ENCODE data around the gene NDUFA6.

Gene NDUFA6

GRCh38 chr22:42070517-42071422, 19.8 kb downstream of the NDUFA6 start, which contains the start of gene NAGA:
NAGA (minus strand) TSS chr22:42070812; CDS start chr22:42070297, 515 bp downstream.
- Histone ChIP-seq H3K36me3 (replicated peaks; ENCODE audit: insufficient read depth, low read length) (no peaks in the 10 kb centered on the region), H3K9me3 (replicated peaks; ENCODE audit: insufficient read depth, low read length) (no peaks in the 10 kb centered on the region), H4K20me1 (ENCODE audit: insufficient read depth, low read length) (no peaks in the 10 kb centered on the region), H3K4me2 (ENCODE audit: low read depth, low read length) (peak within 1 kb of the TSS; percentile 99), H3K4me3 (ENCODE audit: low read length) (peak within 1 kb of the TSS; percentile 66), H2AFZ (ENCODE audit: low read length) (peak within 1 kb of the TSS; percentile 94), H3F3A (ENCODE audit: insufficient read depth, low read length) (peaks cover 13% of the 10 kb centered on the region; the same call in 1 of the 2 replicates), H3K4me1 (ENCODE audit: low read length) (peaks cover 12% of the 10 kb centered on the region), H3K79me2 (ENCODE audit: low read length) (no peaks in the 10 kb centered on the region), H3K9me2 (replicated peaks; ENCODE audit: insufficient read depth, low read length) (no peaks in the 10 kb centered on the region), H3K9ac (ENCODE audit: low read length) (peak within 1 kb of the TSS; percentile 59), H3K27me3 (replicated peaks; ENCODE audit: insufficient read depth, low read length) (no peaks in the 10 kb centered on the region), H3K27ac (ENCODE audit: low read length) (peak within 1 kb of the TSS; percentile 54)
- peak; percentile 99 for DNase-seq
- no peak for TF ChIP-seq EZH2 (optimal IDR thresholded peaks at IDR 0.05; ENCODE audit: low read depth, low read length)

GRCh38 chr22:42069801-42070516, 20.6 kb downstream of the NDUFA6 start:
- H3K9me3 ChIP-seq (replicated peaks; ENCODE audit: insufficient read depth, low read length) = no peaks in the 10 kb centered on the region
- H3K4me3 ChIP-seq (ENCODE audit: low read length) = peak overlapping the region; percentile 66
- H3K4me1 ChIP-seq (ENCODE audit: low read length) = peaks cover 12% of the 10 kb centered on the region
- peak overlapping the region; percentile 94 for H2AFZ ChIP-seq (ENCODE audit: low read length)
- H3K9ac ChIP-seq (ENCODE audit: low read length) = peak overlapping the region; percentile 59
- peak overlapping the region; percentile 99 for H3K4me2 ChIP-seq (ENCODE audit: low read depth, low read length)
- no peak for TF ChIP-seq EZH2 (optimal IDR thresholded peaks at IDR 0.05; ENCODE audit: low read depth, low read length)
- no peaks in the 10 kb centered on the region for H3K79me2 ChIP-seq (ENCODE audit: low read length)
- no peak for DNase-seq
- H3K27me3 ChIP-seq (replicated peaks; ENCODE audit: insufficient read depth, low read length) = no peaks in the 10 kb centered on the region
- peaks cover 13% of the 10 kb centered on the region; the same call in 1 of the 2 replicates for H3F3A ChIP-seq (ENCODE audit: insufficient read depth, low read length)
- H4K20me1 ChIP-seq (ENCODE audit: insufficient read depth, low read length) = no peaks in the 10 kb centered on the region
- peak overlapping the region; percentile 54 for H3K27ac ChIP-seq (ENCODE audit: low read length)
- no peaks in the 10 kb centered on the region for H3K9me2 ChIP-seq (replicated peaks; ENCODE audit: insufficient read depth, low read length)
- H3K36me3 ChIP-seq (replicated peaks; ENCODE audit: insufficient read depth, low read length) = no peaks in the 10 kb centered on the region

- no peak overlapping the region for H2AFZ ChIP-seq (ENCODE audit: low read length)
- H3K79me2 ChIP-seq (ENCODE audit: low read length) = no peaks in the 10 kb centered on the region
- no peak for TF ChIP-seq EZH2 (optimal IDR thresholded peaks at IDR 0.05; ENCODE audit: low read depth, low read length)
- no peaks in the 10 kb centered on the region for H3K36me3 ChIP-seq (replicated peaks; ENCODE audit: insufficient read depth, low read length)
- no peaks in the 10 kb centered on the region for H3K27me3 ChIP-seq (replicated peaks; ENCODE audit: insufficient read depth, low read length)
- H4K20me1 ChIP-seq (ENCODE audit: insufficient read depth, low read length) = no peaks in the 10 kb centered on the region
- peaks cover 12% of the 10 kb centered on the region for H3K4me1 ChIP-seq (ENCODE audit: low read length)
- DNase-seq = no peak
- no peaks in the 10 kb centered on the region for H3K9me2 ChIP-seq (replicated peaks; ENCODE audit: insufficient read depth, low read length)
- peaks cover 13% of the 10 kb centered on the region; the same call in 1 of the 2 replicates for H3F3A ChIP-seq (ENCODE audit: insufficient read depth, low read length)
- no peak overlapping the region for H3K4me3 ChIP-seq (ENCODE audit: low read length)
- no peak overlapping the region for H3K27ac ChIP-seq (ENCODE audit: low read length)
- H3K9me3 ChIP-seq (replicated peaks; ENCODE audit: insufficient read depth, low read length) = no peaks in the 10 kb centered on the region
- no peak overlapping the region for H3K9ac ChIP-seq (ENCODE audit: low read length)
- H3K4me2 ChIP-seq (ENCODE audit: low read depth, low read length) = no peak overlapping the region
These were observed 22.3 kb downstream of the NDUFA6 start for GRCh38 chr22:42068291-42068690.

- Histone ChIP-seq H3F3A (ENCODE audit: insufficient read depth, low read length) (peaks cover 13% of the 10 kb centered on the region; the same call in 1 of the 2 replicates), H3K9ac (ENCODE audit: low read length) (no peak overlapping the region), H3K4me2 (ENCODE audit: low read depth, low read length) (no peak overlapping the region), H3K9me2 (replicated peaks; ENCODE audit: insufficient read depth, low read length) (no peaks in the 10 kb centered on the region), H3K27ac (ENCODE audit: low read length) (no peak overlapping the region), H2AFZ (ENCODE audit: low read length) (no peak overlapping the region), H4K20me1 (ENCODE audit: insufficient read depth, low read length) (no peaks in the 10 kb centered on the region), H3K4me3 (ENCODE audit: low read length) (no peak overlapping the region), H3K27me3 (replicated peaks; ENCODE audit: insufficient read depth, low read length) (no peaks in the 10 kb centered on the region), H3K4me1 (ENCODE audit: low read length) (peaks cover 12% of the 10 kb centered on the region), H3K9me3 (replicated peaks; ENCODE audit: insufficient read depth, low read length) (no peaks in the 10 kb centered on the region), H3K36me3 (replicated peaks; ENCODE audit: insufficient read depth, low read length) (no peaks in the 10 kb centered on the region), H3K79me2 (ENCODE audit: low read length) (no peaks in the 10 kb centered on the region)
- DNase-seq = no peak
- TF ChIP-seq EZH2phosphoT487 (IDR thresholded peaks at IDR 0.05; ENCODE audit: low read length) (no peak), CTCF (IDR thresholded peaks at IDR 0.05; ENCODE audit: low read length) (no peak), EZH2 (optimal IDR thresholded peaks at IDR 0.05; ENCODE audit: low read depth, low read length) (no peak)
These were observed 22.8 kb downstream of the NDUFA6 start for GRCh38 chr22:42067671-42068251.

Measured in MM.1S (cell line).